HUES64 (cell line): ENCODE measurements around the gene CEP89.

ENCODE experiments used
- H3K27ac ChIP-seq: 2 replicates; pipeline ENCODE4 v1.7.0; 2013; ENCODE audit warnings: low read depth, low read length, inconsistent platforms
- H3K27me3 ChIP-seq: 2 replicates; pipeline ENCODE4 v1.6.1; 2013; ENCODE audit warnings: mild to moderate bottlenecking, low read length; ENCODE audit not compliant: insufficient read depth
- H3K36me3 ChIP-seq: 2 replicates; pipeline ENCODE4 v1.6.1; 2013; ENCODE audit warnings: mild to moderate bottlenecking, low read length; ENCODE audit not compliant: insufficient read depth
- H3K4me1 ChIP-seq: 2 replicates; pipeline ENCODE4 v1.6.1; 2013; ENCODE audit warnings: mild to moderate bottlenecking, low read length, moderate library complexity; ENCODE audit not compliant: insufficient read depth
- H3K4me3 ChIP-seq: 2 replicates; pipeline ENCODE4 v1.5.1; 2013; ENCODE audit warnings: mild to moderate bottlenecking, low read length, moderate library complexity
- H3K9ac ChIP-seq: 2 replicates; pipeline ENCODE4 v1.6.1; 2013; ENCODE audit warnings: mild to moderate bottlenecking, low read depth, low read length
- H3K9me3 ChIP-seq: 2 replicates; pipeline ENCODE4 v1.6.1; 2013; ENCODE audit warnings: low read depth, low read length; ENCODE audit not compliant: insufficient read depth
- WGBS: fragments of 150-250, 120-280 bp; methylation state at CpG from one replicate; pipeline ENCODE4 v1.1.7; 2013; ENCODE audit warnings: missing lambda C conversion rate; 5-methylcytosine and 5-hydroxymethylcytosine counted together

Gene CEP89

GRCh38 chr19:32877323-32877912 lies 94.3 kb downstream of the CEP89 start:
- 95% methylated on average over 9 of the region's 9 CpGs for WGBS
- no peaks in the 10 kb centered on the region for H3K27me3 ChIP-seq

GRCh38 chr19:32876919-32877285 lies 94.9 kb downstream of the CEP89 start:
- H3K9me3 ChIP-seq, result no peaks in the 10 kb centered on the region
- H3K9ac ChIP-seq, result no peak overlapping the region
- whole genome bisulfite sequencing, result 89% methylated on average over 12 of the region's 12 CpGs
- H3K27ac ChIP-seq, result no peak overlapping the region
- no peak overlapping the region for H3K4me3 ChIP-seq
- peaks cover 4% of the 10 kb centered on the region for H3K4me1 ChIP-seq
- no peaks in the 10 kb centered on the region for H3K27me3 ChIP-seq
- H3K36me3 ChIP-seq, result peaks cover 5% of the 10 kb centered on the region; the same call in 1 of the 2 replicates

More at GRCh38 chr19:32877323-32877912, 94.3 kb downstream of the CEP89 start:
- Histone ChIP-seq H3K27ac (no peak overlapping the region), H3K9me3 (no peaks in the 10 kb centered on the region), H3K9ac (no peak overlapping the region), H3K4me3 (no peak overlapping the region), H3K4me1 (peaks cover 4% of the 10 kb centered on the region), H3K36me3 (peaks cover 5% of the 10 kb centered on the region; the same call in 1 of the 2 replicates)

GRCh38 chr19:32876236-32876918 lies 95.4 kb downstream of the CEP89 start:
- no peak overlapping the region for H3K9ac ChIP-seq
- H3K4me3 ChIP-seq, result no peak overlapping the region
- no peak overlapping the region for H3K27ac ChIP-seq
- H3K4me1 ChIP-seq, result peaks cover 4% of the 10 kb centered on the region
- H3K27me3 ChIP-seq, result no peaks in the 10 kb centered on the region
- peaks cover 5% of the 10 kb centered on the region; the same call in 1 of the 2 replicates for H3K36me3 ChIP-seq
- WGBS, result 91% methylated on average over 9 of the region's 9 CpGs
- no peaks in the 10 kb centered on the region for H3K9me3 ChIP-seq

- peaks cover 4% of the 10 kb centered on the region for H3K4me1 ChIP-seq
- no peak overlapping the region for H3K27ac ChIP-seq
- no peak overlapping the region for H3K4me3 ChIP-seq
- WGBS, result 70% methylated on average over 7 of the region's 7 CpGs
- 0 out of 2 replicates have a peak, but pooled peaks cover 5% of the 10 kb centered on the region for H3K36me3 ChIP-seq
- H3K9ac ChIP-seq, result no peak overlapping the region
- H3K9me3 ChIP-seq, result no peaks in the 10 kb centered on the region
- no peaks in the 10 kb centered on the region for H3K27me3 ChIP-seq
Observed at GRCh38 chr19:32875428-32875827, 96.3 kb downstream of the CEP89 start.

GRCh38 chr19:32874605-32875004 lies 97.2 kb downstream of the CEP89 start:
- 88% methylated on average over 9 of the region's 9 CpGs for WGBS
- Histone ChIP-seq H3K9me3 (no peaks in the 10 kb centered on the region), H3K27ac (no peak overlapping the region), H3K4me1 (peaks cover 4% of the 10 kb centered on the region), H3K9ac (no peak overlapping the region), H3K4me3 (no peak overlapping the region), H3K27me3 (no peaks in the 10 kb centered on the region), H3K36me3 (0 out of 2 replicates have a peak, but pooled peaks cover 5% of the 10 kb centered on the region)

DNA sequence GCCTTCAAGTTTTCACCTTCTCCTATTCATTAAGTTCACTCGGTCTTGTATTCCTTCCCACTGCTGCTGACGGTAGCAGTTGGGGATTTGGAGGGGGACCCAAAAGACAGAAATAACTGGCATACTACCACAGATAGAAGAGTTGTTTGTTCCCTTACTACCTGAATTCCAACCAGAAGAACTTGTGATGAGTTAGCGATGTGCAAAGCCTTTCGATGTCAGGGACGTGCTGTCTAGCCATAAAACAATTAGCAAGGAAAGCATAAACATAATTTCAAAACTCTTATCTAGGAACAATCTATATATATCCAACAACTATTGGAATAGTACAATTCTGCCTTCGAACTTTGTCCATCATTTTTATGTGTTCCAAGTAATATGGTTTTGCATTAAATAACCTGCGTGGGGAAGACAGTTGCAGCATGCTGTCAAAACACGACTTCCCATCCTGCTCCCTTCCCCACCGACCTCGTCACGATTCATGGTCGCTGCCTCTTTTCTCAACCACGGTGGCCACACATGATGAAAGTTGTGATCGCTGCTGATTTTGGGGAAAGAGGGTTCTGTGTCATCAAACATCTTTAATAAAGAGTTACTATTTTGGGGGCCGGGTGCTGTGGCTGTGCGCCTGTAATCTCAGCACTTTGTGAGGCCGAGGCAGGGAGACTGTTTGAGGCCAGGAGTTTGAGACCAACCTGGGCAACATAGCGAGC lies 98.4 kb downstream of the CEP89 start:
- no peaks in the 10 kb centered on the region for H3K27me3 ChIP-seq
- no peak overlapping the region for H3K4me3 ChIP-seq
- no peaks in the 10 kb centered on the region for H3K9me3 ChIP-seq
- WGBS, result 91% methylated on average over 17 of the region's 18 CpGs
- H3K4me1 ChIP-seq, result peaks cover 4% of the 10 kb centered on the region
- no peak overlapping the region for H3K9ac ChIP-seq
- H3K36me3 ChIP-seq, result no peaks in the 10 kb centered on the region
- H3K27ac ChIP-seq, result no peak overlapping the region

DNA sequence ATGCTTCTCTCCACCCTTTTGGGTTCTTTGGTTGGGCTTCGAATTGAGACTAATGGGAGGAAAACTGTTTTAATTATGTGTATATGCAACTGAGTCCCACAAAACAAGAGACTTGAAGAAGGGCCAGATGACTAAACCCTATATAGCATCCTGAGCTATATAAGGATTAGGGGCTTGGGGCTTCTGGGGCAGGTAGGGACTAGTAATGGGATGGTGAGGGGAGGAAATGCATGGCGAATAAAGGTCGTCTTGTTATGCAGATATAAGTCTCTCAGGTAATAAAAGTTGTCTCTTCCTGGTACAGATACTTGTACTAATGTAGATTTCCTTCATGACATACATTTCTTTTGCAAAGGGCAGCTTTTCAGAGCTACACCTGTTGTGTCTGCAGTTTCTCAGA lies 99.4 kb downstream of the CEP89 start:
- H3K36me3 ChIP-seq, result no peaks in the 10 kb centered on the region
- no peaks in the 10 kb centered on the region for H3K9me3 ChIP-seq
- H3K27me3 ChIP-seq, result no peaks in the 10 kb centered on the region
- no peak overlapping the region for H3K4me3 ChIP-seq
- no peak overlapping the region for H3K27ac ChIP-seq
- WGBS, result 86% methylated on average over 2 of the region's 3 CpGs
- H3K4me1 ChIP-seq, result peaks cover 4% of the 10 kb centered on the region
- no peak overlapping the region for H3K9ac ChIP-seq

- Histone ChIP-seq H3K4me3 (no peak overlapping the region), H3K9me3 (no peaks in the 10 kb centered on the region), H3K27ac (no peak overlapping the region), H3K4me1 (peaks cover 4% of the 10 kb centered on the region), H3K36me3 (no peaks in the 10 kb centered on the region), H3K27me3 (no peaks in the 10 kb centered on the region), H3K9ac (no peak overlapping the region)
- 92% methylated on average over 12 of the region's 12 CpGs for WGBS
Observed at GRCh38 chr19:32870981-32871451, 100.7 kb downstream of the CEP89 start.

DNA sequence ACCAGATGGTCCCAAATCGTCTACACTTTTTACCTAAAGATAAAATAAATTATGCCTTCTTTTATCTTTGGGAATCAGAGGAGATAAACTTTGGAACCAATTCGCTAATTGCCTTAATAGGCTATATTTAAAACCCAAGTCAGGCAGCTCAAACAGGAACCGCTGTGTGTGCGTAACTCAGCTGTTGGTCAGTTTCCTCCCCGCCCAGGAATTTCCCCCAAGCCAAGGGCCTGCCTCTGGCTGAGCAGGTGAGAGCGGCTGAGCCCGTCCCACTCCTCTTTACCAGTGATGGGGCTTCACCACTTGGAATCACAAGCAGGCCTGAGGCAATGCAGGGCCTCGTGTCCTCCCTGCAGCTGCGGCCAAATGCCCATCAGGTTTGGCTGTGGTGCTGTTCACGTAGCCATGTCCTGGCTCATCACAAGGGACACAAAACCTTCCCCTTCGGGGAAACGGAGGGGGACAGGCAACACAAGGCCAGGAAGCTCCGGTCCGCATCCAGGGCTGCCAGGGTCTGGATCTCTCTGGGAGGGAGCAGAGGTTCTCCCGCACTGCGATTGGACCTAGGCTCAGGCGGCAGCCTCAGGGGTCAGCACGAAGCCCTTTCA lies 101.7 kb downstream of the CEP89 start:
- Histone ChIP-seq H3K4me3 (no peak overlapping the region), H3K4me1 (no peaks in the 10 kb centered on the region), H3K9me3 (no peaks in the 10 kb centered on the region), H3K27ac (no peak overlapping the region), H3K9ac (0 out of 2 replicates have a peak overlapping the region, but pooled peaks have one; percentile 4), H3K27me3 (no peaks in the 10 kb centered on the region), H3K36me3 (no peaks in the 10 kb centered on the region)
- WGBS, result 80% methylated on average over 17 of the region's 18 CpGs

- H3K36me3 ChIP-seq, result no peaks in the 10 kb centered on the region
- H3K9ac ChIP-seq, result 0 out of 2 replicates have a peak within 1 kb of the TSS, but pooled peaks have one; percentile 4
- no peaks in the 10 kb centered on the region for H3K4me1 ChIP-seq
- no peak within 1 kb of the TSS for H3K4me3 ChIP-seq
- H3K9me3 ChIP-seq, result no peaks in the 10 kb centered on the region
- no peak within 1 kb of the TSS for H3K27ac ChIP-seq
- 87% methylated on average over 12 of the region's 14 CpGs for WGBS
- no peaks in the 10 kb centered on the region for H3K27me3 ChIP-seq
Observed at GRCh38 chr19:32869369-32869965, 102.3 kb downstream of the CEP89 start, which contains the start of gene SLC7A9. Gene SLC7A9, minus strand, starts transcription at chr19:32869767. Its CDS starts 1,233 bp downstream, at chr19:32868534.
